Right lobe of liver (tissue), 4 donors: ENCODE results near the gene FSTL4.

Source experiments
- CTCF ChIP-seq, 4 donors: fragments of 200-600 bp in 3 of 4; fragments of 450-650 bp in 1 of 4; IDR thresholded peaks; one replicate each; pipeline versions ENCODE4 v1.5.1 to v1.8.0; 2016 to 2022; ENCODE audit warnings: antibody characterized with exemption in 4 of 4, mild to moderate bottlenecking in 2 of 4
- POLR2A ChIP-seq: fragments of 450-650 bp; IDR thresholded peaks from one replicate; pipeline ENCODE4 v1.6.1; 2017; ENCODE audit warnings: antibody characterized with exemption, mild to moderate bottlenecking
- donor health status: DM: no; HTN: no; CAD: no.
- donor health status: DM: no; HTN: no; CAD: no.
- donor health status: DM: no; HTN: yes; CAD: no.

GRCh38 chr5:133366438-133366837 is 245.9 kb downstream of the FSTL4 start:
- TF ChIP-seq CTCF (IDR thresholded peaks at IDR 0.05) (no peak), POLR2A (no peak)
